GM19238 (cell line): ENCODE measurements around the gene LCE2C.

Experiments
- DNase-seq: peaks from one replicate; pipeline ENCODE4 v3.0.0; 2011; ENCODE audit warnings: low spot score; ENCODE audit not compliant: insufficient read length

The LCE2C gene

GRCh38 chr1:152725261-152725660 lies 50.2 kb downstream of the LCE2C start:
- DNase-seq = no peak
